ENCODE results near the gene PHF13.

PHF13 gene

GRCh38 chr1:6667139-6667538, 53.6 kb downstream of the PHF13 start:
- no peak for DNase-seq

- DNase-seq: no peak
These were observed 55.0 kb downstream of the PHF13 start for GRCh38 chr1:6668503-6668902.

GRCh38 chr1:6672558-6672957, 59.0 kb downstream of the PHF13 start:
- DNase-seq: no peak

Measured in MV-4-11 (cell line).